Mesodermal cell (in vitro differentiated cells): Measurements from ENCODE around the gene IFI27.
"Not testable (repeated sequence)": the region's sequence is repeated elsewhere in the genome, so short reads cannot be mapped to it uniquely, and the experiment has no call there.

Experiments
- H3K27ac ChIP-seq: 2 replicates; pipeline ENCODE4 v1.7.0; 2013; ENCODE audit warnings: mild to moderate bottlenecking, low read depth, low read length, moderate library complexity; ENCODE audit not compliant: severe bottlenecking
- H3K36me3 ChIP-seq: 2 replicates; pipeline ENCODE4 v1.7.1; 2013; ENCODE audit warnings: mild to moderate bottlenecking, low read length, moderate library complexity; ENCODE audit not compliant: control insufficient read depth, insufficient read depth
- H3K4me1 ChIP-seq: one replicate; pipeline ENCODE4 v1.7.1; 2013; ENCODE audit warnings: mild to moderate bottlenecking, low read length; ENCODE audit not compliant: insufficient read depth, control insufficient read depth, poor library complexity, severe bottlenecking
- H3K4me3 ChIP-seq: 2 replicates; pipeline ENCODE4 v1.7.0; 2013; ENCODE audit warnings: low read length, control low read depth, mild to moderate bottlenecking; ENCODE audit not compliant: insufficient read depth, poor library complexity, severe bottlenecking; ENCODE audit errors: extremely low read depth
- H3K9me3 ChIP-seq: 2 replicates; pipeline ENCODE4 v1.7.1; 2013; ENCODE audit warnings: mild to moderate bottlenecking, low read length, moderate library complexity; ENCODE audit not compliant: control insufficient read depth
- WGBS, 2 experiments: methylation state at CpG; one replicate each; pipeline ENCODE4 v1.1.5; 2013; ENCODE audit warnings: missing lambda C conversion rate in 2 of 2; ENCODE audit not compliant: insufficient coverage in 2 of 2; 5-methylcytosine and 5-hydroxymethylcytosine counted together

Gene IFI27

GRCh38 chr14:94153750-94154342, 43.3 kb downstream of the IFI27 start:
- Histone ChIP-seq H3K27ac (no peak overlapping the region), H3K4me1 (no peaks in the 10 kb centered on the region), H3K4me3 (no peak overlapping the region), H3K9me3 (peaks cover 9% of the 10 kb centered on the region), H3K36me3 (no peaks in the 10 kb centered on the region)
- 78 to 88% methylated on average over 5 of the region's 6 CpGs for WGBS, 2 experiments

GRCh38 chr14:94156143-94156542, 45.6 kb downstream of the IFI27 start:
- H3K27ac ChIP-seq, H3K36me3 ChIP-seq, H3K4me1 ChIP-seq, H3K9me3 ChIP-seq, H3K4me3 ChIP-seq: not testable (repeated sequence)
- no CpG with 5 or more reads among the region's 1 CpG for WGBS, 2 experiments

DNA sequence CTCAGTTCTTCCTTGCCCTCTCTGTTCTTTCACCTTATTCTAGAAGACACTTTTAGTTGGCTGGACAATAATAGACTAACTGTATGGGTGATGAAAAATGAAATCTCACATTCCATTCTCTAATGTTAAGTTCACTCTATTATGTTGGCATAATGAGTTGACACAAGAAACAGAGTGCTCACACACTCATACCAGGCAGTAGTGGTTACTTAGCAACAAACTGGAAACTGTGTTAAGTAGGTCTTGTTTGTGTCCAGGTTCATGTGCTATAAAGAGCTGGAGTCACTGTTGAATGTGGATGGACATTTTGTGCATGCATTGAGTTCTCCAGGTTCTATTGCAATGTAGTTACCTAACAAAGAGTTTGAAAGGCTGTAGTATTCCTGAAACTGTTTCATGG, 46.7 kb downstream of the IFI27 start:
- Histone ChIP-seq H3K4me3 (no peak overlapping the region), H3K9me3 (peaks cover 9% of the 10 kb centered on the region), H3K36me3 (no peaks in the 10 kb centered on the region), H3K4me1 (no peaks in the 10 kb centered on the region), H3K27ac (no peak overlapping the region)

DNA sequence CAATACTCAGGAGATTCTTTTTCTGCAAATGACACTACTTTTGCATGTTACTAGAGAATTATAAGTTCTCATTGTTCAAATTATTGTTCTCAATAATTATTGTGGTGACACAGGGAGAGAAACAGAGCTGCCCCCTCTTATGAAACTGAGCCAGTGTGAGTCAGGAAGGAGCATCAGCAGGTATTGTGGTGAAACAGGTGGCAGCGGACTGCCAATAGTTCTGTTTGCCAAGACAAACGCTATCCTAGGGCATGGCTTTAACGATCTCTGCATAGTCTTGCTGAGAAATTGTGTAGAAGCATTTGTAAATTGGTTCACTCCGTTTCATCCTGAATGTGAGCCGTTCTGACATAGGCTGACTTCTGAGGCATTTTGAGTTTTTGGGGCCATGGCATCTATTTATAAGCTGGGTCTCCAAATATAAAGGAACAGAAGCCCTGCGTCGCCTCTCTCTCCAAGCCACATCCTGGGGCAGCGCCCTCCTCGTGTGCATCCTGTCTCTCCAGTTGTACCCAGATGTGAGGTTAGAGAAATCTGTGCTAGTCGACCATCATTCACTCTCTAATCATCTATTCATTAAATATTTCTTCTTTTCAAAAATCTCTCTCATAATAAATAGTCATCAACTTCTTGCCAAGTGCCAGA, 47.8 kb downstream of the IFI27 start:
- Histone ChIP-seq H3K36me3 (no peaks in the 10 kb centered on the region), H3K27ac (no peak overlapping the region)
- 87 to 88% methylated on average over 5 of the region's 10 CpGs for WGBS, 2 experiments

DNA sequence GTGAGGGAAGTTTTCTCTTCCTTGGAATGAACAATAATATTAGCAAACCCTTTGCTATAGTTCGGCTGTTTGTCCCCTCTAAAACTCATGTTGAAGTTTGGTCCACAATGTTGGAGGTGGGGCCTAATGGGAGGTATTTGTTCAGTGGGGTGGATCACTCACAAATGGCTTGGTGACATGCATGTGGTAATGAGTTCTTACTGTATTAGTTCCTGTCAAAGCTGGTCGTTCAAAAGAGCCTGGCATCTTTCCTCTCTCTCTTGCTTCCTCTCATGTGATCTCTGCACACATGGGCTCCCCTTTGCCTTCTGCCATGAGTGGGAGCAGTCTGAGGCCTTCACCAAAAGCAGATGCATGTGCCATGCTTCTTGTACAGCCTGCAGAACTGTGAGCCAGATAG, 50.5 kb downstream of the IFI27 start:
- Histone ChIP-seq H3K9me3 (no peaks in the 10 kb centered on the region), H3K4me3 (no peak overlapping the region), H3K4me1 (no peaks in the 10 kb centered on the region), H3K27ac (no peak overlapping the region), H3K36me3 (no peaks in the 10 kb centered on the region)
- 83% methylated on average over 1 of the region's 2 CpGs; no CpG with 5 or more reads in 1 of the 2 experiments for WGBS, 2 experiments

More for the DNA sequence above, 47.8 kb downstream of the IFI27 start:
- H3K9me3 ChIP-seq, result peaks cover 9% of the 10 kb centered on the region
- H3K4me3 ChIP-seq, result no peak overlapping the region
- H3K4me1 ChIP-seq, result no peaks in the 10 kb centered on the region

DNA sequence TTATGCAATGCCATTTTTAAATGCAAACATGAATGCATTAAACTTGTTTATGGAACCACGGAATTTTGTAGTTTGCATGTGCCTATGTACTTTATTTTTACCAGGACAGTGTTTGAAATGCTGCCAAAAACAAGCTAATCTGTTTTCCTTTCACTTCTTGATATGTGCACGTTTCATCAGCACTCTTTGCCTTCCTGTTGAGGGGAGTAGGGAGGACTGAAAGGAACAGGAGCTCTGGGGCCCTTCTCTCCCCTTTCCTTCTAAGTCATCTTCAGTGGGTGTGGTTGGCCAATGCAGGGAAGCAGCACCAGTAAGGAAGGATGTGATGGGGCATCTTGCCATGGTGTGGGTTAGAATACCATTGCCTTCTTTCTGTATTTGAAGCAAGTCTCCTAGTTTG, 51.4 kb downstream of the IFI27 start:
- no peaks in the 10 kb centered on the region for H3K36me3 ChIP-seq
- no peaks in the 10 kb centered on the region for H3K9me3 ChIP-seq
- H3K4me1 ChIP-seq, result no peaks in the 10 kb centered on the region
- no peak overlapping the region for H3K27ac ChIP-seq
- no peak overlapping the region for H3K4me3 ChIP-seq
- 80% methylated on average over 1 of the region's 2 CpGs; no CpG with 5 or more reads in 1 of the 2 experiments for WGBS, 2 experiments

DNA sequence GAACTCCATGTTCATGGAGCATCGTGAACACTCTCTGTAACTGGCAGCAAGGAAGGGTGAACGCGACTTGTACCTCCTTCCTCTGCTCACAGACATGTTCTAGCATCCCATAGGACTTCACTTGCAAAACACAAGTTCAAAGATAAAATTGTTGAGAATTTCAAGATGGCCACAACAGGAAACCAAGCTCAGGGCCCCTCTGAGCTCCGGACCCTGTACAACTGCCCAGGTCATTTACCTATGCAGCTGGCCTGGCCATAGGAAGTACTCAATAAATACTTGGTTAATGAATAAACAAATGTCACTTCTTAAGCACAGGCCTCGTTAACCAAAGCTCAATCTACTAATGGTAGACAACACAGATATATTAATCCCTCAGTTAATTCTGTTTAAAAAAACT, 51.9 kb downstream of the IFI27 start:
- 100% methylated on average over 2 to 3 of the region's 5 CpGs for WGBS, 2 experiments
- H3K4me3 ChIP-seq, result no peak overlapping the region

DNA sequence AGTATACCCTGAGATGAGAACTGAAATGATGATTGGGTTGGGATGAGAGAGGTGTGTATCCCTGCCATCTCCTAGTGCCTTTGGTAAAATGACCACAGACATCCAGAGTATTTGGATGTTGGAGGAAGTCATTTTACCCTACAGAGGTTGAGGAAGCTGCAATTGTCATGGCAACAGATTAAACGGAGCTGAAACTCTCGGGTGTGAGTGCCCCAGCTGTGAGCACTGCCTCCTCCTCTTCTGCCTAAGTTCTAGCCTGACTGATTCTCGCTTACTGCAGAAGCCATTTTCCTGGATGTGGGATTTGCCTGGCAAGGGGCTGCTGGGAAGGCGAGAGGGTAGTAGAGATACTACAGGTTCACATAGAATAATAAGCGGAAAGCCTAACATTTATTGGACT, 53.3 kb downstream of the IFI27 start:
- no peaks in the 10 kb centered on the region for H3K9me3 ChIP-seq
- no peak overlapping the region for H3K4me3 ChIP-seq
- no peaks in the 10 kb centered on the region for H3K36me3 ChIP-seq
- H3K4me1 ChIP-seq, result no peaks in the 10 kb centered on the region
- H3K27ac ChIP-seq, result no peak overlapping the region
- 52 to 70% methylated on average over 2 of the region's 5 CpGs for WGBS, 2 experiments

More for the DNA sequence above, 51.9 kb downstream of the IFI27 start:
- no peak overlapping the region for H3K27ac ChIP-seq
- H3K36me3 ChIP-seq, result no peaks in the 10 kb centered on the region
- no peaks in the 10 kb centered on the region for H3K4me1 ChIP-seq
- H3K9me3 ChIP-seq, result no peaks in the 10 kb centered on the region

GRCh38 chr14:94164685-94165431, 54.3 kb downstream of the IFI27 start:
- Histone ChIP-seq H3K4me1 (no peaks in the 10 kb centered on the region), H3K27ac (no peak overlapping the region), H3K9me3 (no peaks in the 10 kb centered on the region), H3K36me3 (no peaks in the 10 kb centered on the region), H3K4me3 (no peak overlapping the region)
- WGBS, 2 experiments, result 57 to 58% methylated on average over 14 to 15 of the region's 26 CpGs

DNA sequence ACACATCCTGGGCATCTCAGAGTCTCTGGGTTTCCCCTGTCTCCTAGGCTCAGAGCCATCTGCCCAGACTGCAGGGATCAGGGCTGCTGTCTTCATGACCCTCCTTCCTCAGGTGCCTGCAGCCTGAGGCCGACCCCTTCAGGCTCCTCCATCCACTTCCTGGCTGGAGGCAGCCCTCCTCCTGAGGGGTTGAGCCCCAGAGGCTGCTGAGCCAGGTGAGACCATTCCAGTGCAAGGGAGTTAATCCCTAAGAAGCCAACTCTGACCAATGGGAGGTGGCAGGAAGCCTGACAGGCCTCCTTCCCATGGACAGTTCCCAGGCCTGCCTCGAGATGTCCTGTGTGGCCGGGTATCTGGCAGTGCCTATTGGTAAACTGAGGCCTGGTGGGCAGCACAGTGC, 55.2 kb downstream of the IFI27 start:
- no peaks in the 10 kb centered on the region for H3K4me1 ChIP-seq
- 94% methylated on average over 3 of the region's 3 CpGs for WGBS, 2 experiments
- H3K4me3 ChIP-seq, result no peak overlapping the region
- H3K36me3 ChIP-seq, result no peaks in the 10 kb centered on the region
- no peak overlapping the region for H3K27ac ChIP-seq
- no peaks in the 10 kb centered on the region for H3K9me3 ChIP-seq
